HepG2 (cell line): Measurements from ENCODE around the gene MIPEP. TPM values are rescaled to one million over a fixed set of nuclear protein-coding genes. Genes with fewer than 3 reads are reported as not detected.

ENCODE experiments used
- ATAC-seq: fragments of 200-7000 bp; cut with Tn5 transposase; 3 replicates; pipeline ENCODE4 v1.9.1; 2020; ENCODE audit warnings: mild to moderate bottlenecking, moderate library complexity
- BruUV-seq: library from RNA; stranded (reverse); fragments of 400-500 nt; replicated peaks from 2 replicates; lab custom pipeline; 2021; lab: Mats Ljungman, UMichigan
- CTCF ChIA-PET: fragments of 300-600 bp; formaldehyde crosslinking; extraction: SDS; loops from one replicate; lab custom pipeline; 2021; ENCODE audit warnings: low total read pairs, inconsistent platforms, low intra/inter-chr PET ratio; lab: Yijun Ruan, JAX
- POLR2A ChIA-PET: fragments of 350-600 bp; sonication (Branson Sonifier 250); formaldehyde crosslinking; loops from one replicate; lab custom pipeline; 2020; ENCODE audit warnings: antibody characterized with exemption, inconsistent platforms; lab: Yijun Ruan, JAX
- DNase-seq: peaks from one replicate; pipeline ENCODE4 v3.0.0-alpha.2; 2015; ENCODE audit warnings: low spot score
- FAIRE-seq: peaks from 3 replicates; lab custom pipeline; 2011; peaks lifted over from hg19 to GRCh38; lab: Jason Lieb, UNC
- H2AFZ ChIP-seq: one replicate; pipeline ENCODE4 v1.6.1; 2011; ENCODE audit warnings: low read length, inconsistent platforms
- H3K27ac ChIP-seq: fragments of 300-600 bp; 3 replicates; pipeline ENCODE4 v1.8.0; 2011; ENCODE audit warnings: mixed run types, mild to moderate bottlenecking, mixed read lengths, low read length, inconsistent platforms; ENCODE audit not compliant: insufficient read depth; ENCODE audit errors: extremely low read length
- H3K27me3 ChIP-seq, 2 experiments: fragments of 200-600 bp in 1 of 2; 2 replicates in 1 of 2; 3 replicates in 1 of 2; pipeline versions ENCODE4 v1.6.0 to v1.8.0; 2011; ENCODE audit warnings: low read length in 2 of 2, mild to moderate bottlenecking in 2 of 2, moderate library complexity in 2 of 2, inconsistent platforms in 1 of 2; ENCODE audit not compliant: insufficient read depth in 2 of 2, control insufficient read depth in 1 of 2
- H3K36me3 ChIP-seq, 2 experiments: fragments of 200-600 bp in 1 of 2; replicated peaks in 1 of 2; 2 replicates in 1 of 2; 3 replicates in 1 of 2; pipeline versions ENCODE4 v1.5.1 to v1.8.0; 2011; ENCODE audit warnings: low read length in 2 of 2, inconsistent platforms in 1 of 2; ENCODE audit not compliant: insufficient read depth in 2 of 2, control insufficient read depth in 1 of 2
- H3K4me1 ChIP-seq: 2 replicates; pipeline ENCODE4 v1.5.1; 2012; ENCODE audit warnings: low read length, inconsistent platforms; ENCODE audit not compliant: insufficient read depth
- H3K4me2 ChIP-seq: 2 replicates; pipeline ENCODE4 v1.6.0; 2011; ENCODE audit warnings: low read depth, low read length, inconsistent platforms
- H3K4me3 ChIP-seq, 3 experiments: fragments of 200-600 bp in 1 of 3; sonication (generic), shearing (Covaris generic) in 1 of 3; replicated peaks in 1 of 3; 2 replicates each; pipeline ENCODE4 v1.5.1; 2011 to 2016; ENCODE audit warnings: low read length in 3 of 3, inconsistent platforms in 2 of 3, low read depth in 2 of 3, mild to moderate bottlenecking in 2 of 3, control low read depth in 1 of 3, mixed read lengths in 1 of 3; ENCODE audit not compliant: insufficient read depth in 1 of 3
- H3K79me2 ChIP-seq: one replicate; pipeline ENCODE4 v1.6.1; 2011; ENCODE audit warnings: low read length, inconsistent platforms; ENCODE audit not compliant: insufficient read depth
- H3K9ac ChIP-seq: 2 replicates; pipeline ENCODE4 v1.6.0; 2011; ENCODE audit warnings: mild to moderate bottlenecking, low read depth, low read length, inconsistent platforms; ENCODE audit not compliant: insufficient read depth
- H3K9me3 ChIP-seq: 2 replicates; pipeline ENCODE4 v1.5.1; 2012; ENCODE audit warnings: mild to moderate bottlenecking, low read length
- H4K20me1 ChIP-seq: 2 replicates; pipeline ENCODE4 v1.6.0; 2011; ENCODE audit warnings: inconsistent platforms, mild to moderate bottlenecking, low read length, moderate library complexity; ENCODE audit not compliant: insufficient read depth
- BCL3 ChIP-seq: sonication (generic); formaldehyde crosslinking; IDR thresholded peaks from 2 replicates; pipeline ENCODE4 v1.5.1; 2020; ENCODE audit warnings: mild to moderate bottlenecking, missing genetic modification reagents, moderate library complexity
- GATAD2A ChIP-seq: IDR thresholded peaks from 2 replicates; pipeline ENCODE4 v1.6.1; 2016
- HNRNPUL1 ChIP-seq: fragments of 200-400 bp; formaldehyde crosslinking; IDR thresholded peaks from 2 replicates; pipeline ENCODE4 v1.6.1; 2017; ENCODE audit warnings: low read depth, mild to moderate bottlenecking, low read length, moderate library complexity
- REXO4 ChIP-seq: sonication (generic); formaldehyde crosslinking; IDR thresholded peaks from 2 replicates; pipeline ENCODE4 v1.8.0; 2022; ENCODE audit warnings: missing genetic modification reagents, mild to moderate bottlenecking, borderline replicate concordance
- RXRA ChIP-seq: sonication (generic); formaldehyde crosslinking; IDR thresholded peaks from 2 replicates; pipeline ENCODE4 v1.5.1; 2020; ENCODE audit warnings: missing genetic modification reagents
- SMARCE1 ChIP-seq: fragments of 450-650 bp; IDR thresholded peaks from 2 replicates; pipeline ENCODE4 v1.6.1; 2017; ENCODE audit warnings: borderline replicate concordance
- SNRNP70 ChIP-seq: fragments of 200-400 bp; formaldehyde crosslinking; IDR thresholded peaks from 2 replicates; pipeline ENCODE4 v1.6.1; 2017; ENCODE audit warnings: mild to moderate bottlenecking, low read depth, low read length, moderate library complexity
- TEAD2 ChIP-seq: sonication (generic); formaldehyde crosslinking; IDR thresholded peaks from 2 replicates; pipeline ENCODE4 v1.9.0; 2021; ENCODE audit warnings: missing genetic modification reagents
- ZNF121 ChIP-seq: sonication (generic); formaldehyde crosslinking; IDR thresholded peaks from 2 replicates; pipeline ENCODE4 v1.5.0; 2020; ENCODE audit warnings: mild to moderate bottlenecking, missing genetic modification reagents
- ZNF337 ChIP-seq: sonication (generic); formaldehyde crosslinking; IDR thresholded peaks from 2 replicates; pipeline ENCODE4 v1.5.1; 2020; ENCODE audit warnings: missing genetic modification reagents, low read depth, mild to moderate bottlenecking, borderline replicate concordance
- ZNF788 ChIP-seq: sonication (generic); formaldehyde crosslinking; IDR thresholded peaks from 2 replicates; pipeline ENCODE4 v1.5.0; 2020; ENCODE audit warnings: mild to moderate bottlenecking, missing genetic modification reagents, borderline replicate concordance
- WGBS: methylation state at CpG from one replicate; pipeline ENCODE4 v1.1.6; 2017; ENCODE audit warnings: low lambda C conversion rate; 5-methylcytosine and 5-hydroxymethylcytosine counted together
- in situ Hi-C: cut with HindIII; loops from 2 replicates; pipeline ENCODE4 v1.10.0; 2017; ENCODE audit warnings: low pct_unique_long_range_greater_than_20kb; ENCODE audit not compliant: extremely low pct_ligation_motif_present
- intact Hi-C: fragments of 100-400 bp; cut with micrococcal nuclease; formaldehyde crosslinking; loops from one replicate; pipeline ENCODE4 v1.10.0; 2022; ENCODE audit not compliant: unreplicated experiment
- polyA plus RNA-seq, 8 experiments: library from polyadenylated mRNA; depleted of rRNA in 3 of 8; stranded (reverse) in 7 of 8; unstranded in 1 of 8; fragments of >200 nt; fragmentation: Illumina TruSeq in 4 of 8; extraction: Trizol in 4 of 8; gene quantifications; 2 replicates each; pipeline versions ENCODE4 v1.2.1 to v1.2.3, GENCODE V29; 2011 to 2016; ENCODE audit warnings: low read depth in 4 of 8, missing spikeins in 1 of 8, mixed read lengths in 1 of 8; ENCODE audit not compliant: insufficient read depth in 1 of 8
- total RNA-seq, 5 experiments: library from RNA; depleted of rRNA; stranded (reverse); fragments of >200 nt; fragmentation: Illumina TruSeq; extraction: Trizol; gene quantifications; 2 replicates each; pipeline ENCODE4 v1.2.3, GENCODE V29; 2016; ENCODE audit warnings: low read depth in 1 of 5

MIPEP gene
- total and polyA plus RNA-seq, 2 of the 13 experiments (the other 11 are each of a cell fraction or from before 2014, with no cell fraction given): 9.3 to 24.1 TPM

- no peak for TF ChIP-seq GATAD2A (CRISPR knock-in tag)
- TF ChIP-seq HNRNPUL1: no peak
- TF ChIP-seq ZNF788 (CRISPR knock-in tag): no peak
- TF ChIP-seq RXRA (CRISPR knock-in tag): no peak
- no peak for TF ChIP-seq SNRNP70
- no peak for TF ChIP-seq ZNF121 (CRISPR knock-in tag)
- TF ChIP-seq ZNF337 (CRISPR knock-in tag): no peak
- TF ChIP-seq BCL3 (CRISPR knock-in tag): no peak
- TF ChIP-seq TEAD2 (CRISPR knock-in tag): no peak
- no peak for TF ChIP-seq SMARCE1
- TF ChIP-seq REXO4 (CRISPR knock-in tag): no peak
- in situ Hi-C loops: no loop called here
- Histone ChIP-seq H3K4me1 (no peaks in the 10 kb centered on the region), H3K36me3 (peaks cover 0 to 5% of the 10 kb centered on the region in 2 experiments; a peak in 1 of 5 replicates), H3K4me2 (no peak overlapping the region), H3K9ac (no peak overlapping the region), H2AFZ (no peak overlapping the region), H4K20me1 (no peaks in the 10 kb centered on the region), H3K27ac (no peak overlapping the region), H3K9me3 (no peaks in the 10 kb centered on the region), H3K27me3 (no peaks in the 10 kb centered on the region), H3K4me3 (no peak overlapping the region), H3K79me2 (no peaks in the 10 kb centered on the region)
- ATAC-seq: no peak
- 96% methylated on average over 5 of the region's 5 CpGs for WGBS
- intact Hi-C loops: no loop called here
- DNase-seq: no peak
- BruUV-seq: no TSS peak
- FAIRE-seq: no peak
- CTCF ChIA-PET: no interaction called here
- POLR2A ChIA-PET: no interaction called here
Observed at GRCh38 chr13:23805122-23805521, 84.1 kb downstream of the MIPEP start.
